Muscle layer of duodenum (tissue), 2 donors: ENCODE measurements around the gene MSL1.

ENCODE experiments used
- H3K27ac ChIP-seq: one replicate; pipeline ENCODE4 v1.7.0; 2013; ENCODE audit warnings: mild to moderate bottlenecking, low read length
- H3K27me3 ChIP-seq: one replicate; pipeline ENCODE4 v1.7.0; 2013; ENCODE audit warnings: low read depth, mild to moderate bottlenecking, control low read depth, low read length
- H3K36me3 ChIP-seq, 2 donors: one replicate each; pipeline ENCODE4 v1.7.0; 2013; ENCODE audit warnings: low read length in 2 of 2, control low read depth in 1 of 2, mild to moderate bottlenecking in 1 of 2; ENCODE audit not compliant: insufficient read depth in 2 of 2, control insufficient read depth in 1 of 2
- H3K4me1 ChIP-seq, 2 donors: one replicate each; pipeline ENCODE4 v1.7.0; 2013; ENCODE audit warnings: low read length in 2 of 2, mild to moderate bottlenecking in 2 of 2, control low read depth in 1 of 2, moderate library complexity in 1 of 2; ENCODE audit not compliant: insufficient read depth in 2 of 2, control insufficient read depth in 1 of 2
- H3K4me3 ChIP-seq, 2 donors: one replicate each; pipeline ENCODE4 v1.7.0; 2013; ENCODE audit warnings: low read length in 2 of 2, low read depth in 1 of 2, mild to moderate bottlenecking in 1 of 2
- H3K9me3 ChIP-seq, 2 donors: one replicate each; pipeline ENCODE4 v1.7.0; 2013; ENCODE audit warnings: low read length in 2 of 2, control low read depth in 1 of 2, mild to moderate bottlenecking in 1 of 2; ENCODE audit not compliant: control insufficient read depth in 1 of 2
- donor health status: healthy.

Gene MSL1

GRCh38 chr17:40173091-40173777 is 51.5 kb downstream of the MSL1 start:
- Histone ChIP-seq H3K36me3 (peaks cover 43 to 49% of the 10 kb centered on the region in 2 donors), H3K4me3 (no peak overlapping the region), H3K9me3 (no peaks in the 10 kb centered on the region), H3K4me1 (peaks cover 4 to 15% of the 10 kb centered on the region in 2 donors), H3K27me3 (no peaks in the 10 kb centered on the region), H3K27ac (no peak overlapping the region)

- Histone ChIP-seq H3K4me1 (peaks cover 4 to 10% of the 10 kb centered on the region in 2 donors), H3K27me3 (no peaks in the 10 kb centered on the region), H3K4me3 (no peak overlapping the region), H3K27ac (no peak overlapping the region), H3K36me3 (peaks cover 41 to 46% of the 10 kb centered on the region in 2 donors), H3K9me3 (no peaks in the 10 kb centered on the region)
These were observed 52.0 kb downstream of the MSL1 start for GRCh38 chr17:40173778-40174135.

- H3K36me3 ChIP-seq, result peaks cover 36 to 39% of the 10 kb centered on the region in 2 donors
- H3K4me3 ChIP-seq, result no peak overlapping the region
- H3K9me3 ChIP-seq, result no peaks in the 10 kb centered on the region
- peaks cover 4 to 9% of the 10 kb centered on the region in 2 donors for H3K4me1 ChIP-seq
- H3K27ac ChIP-seq, result no peak overlapping the region
- no peaks in the 10 kb centered on the region for H3K27me3 ChIP-seq
These were observed 52.7 kb downstream of the MSL1 start for GRCh38 chr17:40174514-40174913.

- H3K36me3 ChIP-seq, result peaks cover 22 to 24% of the 10 kb centered on the region in 2 donors
- H3K27ac ChIP-seq, result peak overlapping the region; percentile 79
- H3K4me1 ChIP-seq, result peaks cover 4 to 9% of the 10 kb centered on the region in 2 donors
- H3K9me3 ChIP-seq, result no peaks in the 10 kb centered on the region
- H3K4me3 ChIP-seq, result no peak overlapping the region
- H3K27me3 ChIP-seq, result no peaks in the 10 kb centered on the region
These were observed 54.4 kb downstream of the MSL1 start for GRCh38 chr17:40175928-40176753.

- Histone ChIP-seq H3K27ac (peak overlapping the region; percentile 79), H3K9me3 (no peaks in the 10 kb centered on the region), H3K36me3 (peaks cover 16 to 18% of the 10 kb centered on the region in 2 donors), H3K4me3 (peak overlapping the region in 1 of 2 donors; percentile 30), H3K27me3 (no peaks in the 10 kb centered on the region), H3K4me1 (peaks cover 4 to 9% of the 10 kb centered on the region in 2 donors)
These were observed 55.0 kb downstream of the MSL1 start for GRCh38 chr17:40176754-40177110.

GRCh38 chr17:40177275-40177874 is 55.6 kb downstream of the MSL1 start, which contains the start of gene RAPGEFL1:
Gene RAPGEFL1, plus strand, starts transcription at chr17:40177470. Its CDS starts 392 bp downstream, at chr17:40177862.
- Histone ChIP-seq H3K9me3 (no peaks in the 10 kb centered on the region), H3K4me1 (peaks cover 4 to 9% of the 10 kb centered on the region in 2 donors), H3K27me3 (no peaks in the 10 kb centered on the region), H3K36me3 (peaks cover 10 to 15% of the 10 kb centered on the region in 2 donors), H3K4me3 (peak within 1 kb of the TSS; percentile 30 to 70), H3K27ac (peak within 1 kb of the TSS; percentile 79)

- peak overlapping the region in 1 of 2 donors; percentile 70 for H3K4me3 ChIP-seq
- H3K27ac ChIP-seq, result peak overlapping the region; percentile 75
- H3K4me1 ChIP-seq, result peaks cover 4 to 9% of the 10 kb centered on the region in 2 donors
- no peaks in the 10 kb centered on the region for H3K27me3 ChIP-seq
- H3K36me3 ChIP-seq, result peaks cover 8 to 15% of the 10 kb centered on the region in 2 donors
- H3K9me3 ChIP-seq, result no peaks in the 10 kb centered on the region
These were observed 56.3 kb downstream of the MSL1 start for GRCh38 chr17:40178021-40178601.

GRCh38 chr17:40178660-40179059 is 56.9 kb downstream of the MSL1 start:
- peak overlapping the region; percentile 75 for H3K27ac ChIP-seq
- H3K36me3 ChIP-seq, result peaks cover 8 to 11% of the 10 kb centered on the region in 2 donors
- peaks cover 4 to 9% of the 10 kb centered on the region in 2 donors for H3K4me1 ChIP-seq
- no peaks in the 10 kb centered on the region for H3K27me3 ChIP-seq
- H3K4me3 ChIP-seq, result no peak overlapping the region
- no peaks in the 10 kb centered on the region for H3K9me3 ChIP-seq

- peaks cover 4 to 9% of the 10 kb centered on the region in 2 donors for H3K4me1 ChIP-seq
- no peak overlapping the region for H3K4me3 ChIP-seq
- H3K36me3 ChIP-seq, result no peaks in the 10 kb centered on the region
- no peaks in the 10 kb centered on the region for H3K9me3 ChIP-seq
- H3K27me3 ChIP-seq, result no peaks in the 10 kb centered on the region
- peak overlapping the region; percentile 83 for H3K27ac ChIP-seq
These were observed 58.3 kb downstream of the MSL1 start for GRCh38 chr17:40179923-40180659.

- Histone ChIP-seq H3K4me3 (no peak overlapping the region), H3K9me3 (no peaks in the 10 kb centered on the region), H3K27me3 (no peaks in the 10 kb centered on the region), H3K36me3 (no peaks in the 10 kb centered on the region), H3K27ac (peak overlapping the region; percentile 83), H3K4me1 (peaks cover 4 to 9% of the 10 kb centered on the region in 2 donors)
These were observed 58.9 kb downstream of the MSL1 start for GRCh38 chr17:40180694-40181093.
